Frontal cortex (tissue), 4 donors: ENCODE data around the gene RBM20. TPM values are rescaled to one million over a fixed set of nuclear protein-coding genes. Genes with fewer than 3 reads are reported as not detected.

Experiments used
- DNase-seq, 2 donors: peaks; one replicate each; pipeline ENCODE4 v3.0.0; 2012; ENCODE audit warnings: low spot score in 2 of 2
- FAIRE-seq: peaks from 2 replicates; lab custom pipeline; 2012; peaks lifted over from hg19 to GRCh38; lab: Jason Lieb, UNC
- small RNA-seq: library from RNA; depleted of rRNA; stranded (forward); fragments of <200 nt; gene quantifications from one replicate; pipeline ENCODE3, GENCODE V24; 2014
- total RNA-seq: library from RNA; depleted of rRNA; stranded (reverse); fragments of >200 nt; gene quantifications from one replicate; pipeline ENCODE4 v1.2.3, GENCODE V29; 2014
- donor health status: control.
- donor health status: control.
- donor health status: control.

The RBM20 gene
- total RNA-seq, 1 donor from 2014 or later, result 0.41 TPM

- DNase-seq (peak; percentile 88), FAIRE-seq (peak; percentile 72)
Measured at GRCh38 chr10:110871298-110872084, 227.4 kb downstream of the RBM20 start, which contains the start of gene PDCD4. Gene PDCD4, plus strand, starts transcription at chr10:110871928. Its CDS starts 4,100 bp downstream, at chr10:110876028.

- DNase-seq, result peak; percentile 32 to 53
- FAIRE-seq, result no peak
Measured at GRCh38 chr10:110872145-110872983, 228.2 kb downstream of the RBM20 start.

GRCh38 chr10:110872984-110873923, 229.1 kb downstream of the RBM20 start:
- DNase-seq, result no peak

GRCh38 chr10:110873951-110874350, 229.8 kb downstream of the RBM20 start:
- no peak for FAIRE-seq
- DNase-seq, result no peak

More at GRCh38 chr10:110872984-110873923, 229.1 kb downstream of the RBM20 start:
- peak; percentile 3 for FAIRE-seq

- DNase-seq, result no peak
- FAIRE-seq, result no peak
Measured at GRCh38 chr10:110876000-110876399, 231.9 kb downstream of the RBM20 start.

GRCh38 chr10:110876788-110877187, 232.7 kb downstream of the RBM20 start:
- FAIRE-seq, result peak; percentile 50
- DNase-seq, result no peak

- no peak for FAIRE-seq
- DNase-seq, result no peak
Measured at GRCh38 chr10:110880012-110880411, 235.9 kb downstream of the RBM20 start.

- no peak for FAIRE-seq
- no peak for DNase-seq
Measured at GRCh38 chr10:110881247-110881646, 237.1 kb downstream of the RBM20 start.

- FAIRE-seq, result no peak
- no peak for DNase-seq
Measured at GRCh38 chr10:110881905-110882304, 237.8 kb downstream of the RBM20 start.

GRCh38 chr10:110883924-110884323, 239.8 kb downstream of the RBM20 start:
- DNase-seq (no peak), FAIRE-seq (no peak)

GRCh38 chr10:110885932-110886674, 242.0 kb downstream of the RBM20 start:
- DNase-seq (no peak), FAIRE-seq (no peak)

- DNase-seq (no peak), FAIRE-seq (no peak)
Measured at GRCh38 chr10:110887560-110887959, 243.4 kb downstream of the RBM20 start.

Small RNA genes within 50 kb of the gene (small RNA-seq; reads per million reads assigned to genes)
- gene RF00019 (not detected), gene RN7SKP288 (not detected), gene RNA5SP327 (not detected)

Other genes with a start within 250 kb of the RBM20 start
- 2.0 TPM for gene DUSP5, start 146.4 kb upstream of the RBM20 start, total RNA-seq
- gene SMC3, start 76.6 kb upstream of the RBM20 start, total RNA-seq, result 55.4 TPM
- gene PDCD4, start 227.6 kb downstream of the RBM20 start, total RNA-seq, result 46.9 TPM